Fibroblast of lung (primary cell): ENCODE data around the gene MMADHC. TPM values are rescaled to one million over a fixed set of nuclear protein-coding genes. Genes with fewer than 3 reads are reported as not detected.

Experiments
- DNase-seq, 2 donors: peaks; one replicate each; pipeline versions ENCODE4 v3.0.0 to v3.0.0-alpha.2; 2010; ENCODE audit warnings: low read depth in 2 of 2
- H2AFZ ChIP-seq: 2 replicates; pipeline ENCODE4 v1.5.1; 2012; ENCODE audit warnings: low read length, control low read depth, inconsistent platforms
- H3K27ac ChIP-seq: 2 replicates; pipeline ENCODE4 v1.5.1; 2011; ENCODE audit warnings: low read length, control low read depth; ENCODE audit not compliant: insufficient read depth
- H3K27me3 ChIP-seq: 2 replicates; pipeline ENCODE4 v1.5.1; 2011; ENCODE audit warnings: mild to moderate bottlenecking, low read length; ENCODE audit not compliant: control insufficient read depth, insufficient read depth
- H3K36me3 ChIP-seq: 2 replicates; pipeline ENCODE4 v1.5.1; 2011; ENCODE audit warnings: low read length; ENCODE audit not compliant: control insufficient read depth, insufficient read depth
- H3K4me1 ChIP-seq: 2 replicates; pipeline ENCODE4 v1.5.1; 2011; ENCODE audit warnings: low read length; ENCODE audit not compliant: control insufficient read depth, insufficient read depth; ENCODE audit errors: extremely low read depth
- H3K4me2 ChIP-seq: 2 replicates; pipeline ENCODE4 v1.5.1; 2011; ENCODE audit warnings: low read length, control low read depth; ENCODE audit not compliant: insufficient read depth; ENCODE audit errors: extremely low read depth
- H3K4me3 ChIP-seq, 4 experiments: fragments of 200-600 bp in 1 of 4; sonication (generic) in 1 of 4; replicated peaks in 1 of 4; 2 replicates each; pipeline ENCODE4 v1.5.1; 2011 to 2016; ENCODE audit warnings: low read length in 4 of 4, low read depth in 3 of 4, mild to moderate bottlenecking in 3 of 4, control low read depth in 2 of 4, inconsistent platforms in 1 of 4, mixed read lengths in 1 of 4; ENCODE audit not compliant: insufficient read depth in 1 of 4; ENCODE audit errors: control extremely low read depth in 1 of 4
- H3K79me2 ChIP-seq: 2 replicates; pipeline ENCODE4 v1.5.1; 2012; ENCODE audit warnings: mild to moderate bottlenecking, low read length, inconsistent platforms; ENCODE audit not compliant: control insufficient read depth, insufficient read depth
- H3K9ac ChIP-seq: 2 replicates; pipeline ENCODE4 v1.5.1; 2011; ENCODE audit warnings: mild to moderate bottlenecking, low read length, control low read depth; ENCODE audit not compliant: insufficient read depth
- H3K9me3 ChIP-seq: 2 replicates; pipeline ENCODE4 v1.5.1; 2012; ENCODE audit warnings: low read depth, low read length; ENCODE audit not compliant: control insufficient read depth, insufficient read depth
- H4K20me1 ChIP-seq: 2 replicates; pipeline ENCODE4 v1.5.1; 2011; ENCODE audit warnings: low read length; ENCODE audit not compliant: control insufficient read depth, insufficient read depth; ENCODE audit errors: extremely low read depth
- CTCF ChIP-seq, 2 donors: IDR thresholded peaks in 1 of 2; conservative IDR thresholded peaks in 1 of 2; 1 replicate in 1 of 2; 2 replicates in 1 of 2; pipeline ENCODE4 v1.5.1; 2011 to 2012; ENCODE audit warnings: low read length in 2 of 2, control low read depth in 1 of 2, inconsistent platforms in 1 of 2, low read depth in 1 of 2, mild to moderate bottlenecking in 1 of 2
- EZH2 ChIP-seq: IDR thresholded peaks from 2 replicates; pipeline ENCODE4 v1.5.1; 2012; ENCODE audit warnings: low read length, control low read depth, mild to moderate bottlenecking; ENCODE audit errors: missing control alignments
- polyA plus RNA-seq, 2 donors: library from polyadenylated mRNA; depleted of rRNA in 1 of 2; stranded (reverse) in 1 of 2; unstranded in 1 of 2; fragments of >200 nt; gene quantifications; 2 replicates each; pipeline ENCODE4 v1.2.1, GENCODE V29; 2011 to 2012; ENCODE audit warnings: missing spikeins in 1 of 2
- total RNA-seq: library from RNA; depleted of rRNA; stranded (reverse); fragments of >200 nt; gene quantifications from 2 replicates; pipeline ENCODE4 v1.2.1, GENCODE V29; 2014

The MMADHC gene
- total and polyA plus RNA-seq, 2 donors (not counting 1 experiment from before 2014, with no cell fraction given) = 156 to 173 TPM

- no peak overlapping the region for H3K4me3 ChIP-seq
- H3K4me2 ChIP-seq = no peak overlapping the region
- no peaks in the 10 kb centered on the region for H3K9me3 ChIP-seq
These were observed 43.7 kb downstream of the MMADHC start for GRCh38 chr2:149543845-149544244.

GRCh38 chr2:149540138-149540537 lies 47.4 kb downstream of the MMADHC start:
- Histone ChIP-seq H3K36me3 (no peaks in the 10 kb centered on the region), H3K9me3 (no peaks in the 10 kb centered on the region), H3K27ac (no peak overlapping the region), H3K4me2 (no peak overlapping the region), H3K27me3 (no peaks in the 10 kb centered on the region), H3K4me1 (no peaks in the 10 kb centered on the region), H4K20me1 (no peaks in the 10 kb centered on the region), H3K9ac (no peak overlapping the region), H2AFZ (no peak overlapping the region), H3K79me2 (no peaks in the 10 kb centered on the region), H3K4me3 (no peak overlapping the region)
- DNase-seq = no peak
- TF ChIP-seq EZH2 (no peak), CTCF (conservative IDR thresholded peaks at IDR 0.05 in 1 of 2, IDR thresholded peaks at IDR 0.05 in 1 of 2; ENCODE audit: low read depth in 1 of 2, low read length in 2 of 2) (no peak)

More at GRCh38 chr2:149543845-149544244, 43.7 kb downstream of the MMADHC start:
- no peaks in the 10 kb centered on the region for H3K4me1 ChIP-seq
- TF ChIP-seq CTCF (conservative IDR thresholded peaks at IDR 0.05 in 1 of 2, IDR thresholded peaks at IDR 0.05 in 1 of 2; ENCODE audit: low read depth in 1 of 2, low read length in 2 of 2) = no peak
- TF ChIP-seq EZH2 = no peak
- no peak overlapping the region for H3K27ac ChIP-seq
- H4K20me1 ChIP-seq = no peaks in the 10 kb centered on the region
- H2AFZ ChIP-seq = no peak overlapping the region
- H3K27me3 ChIP-seq = no peaks in the 10 kb centered on the region
- H3K9ac ChIP-seq = no peak overlapping the region
- no peak for DNase-seq
- no peaks in the 10 kb centered on the region for H3K36me3 ChIP-seq
- no peaks in the 10 kb centered on the region for H3K79me2 ChIP-seq

GRCh38 chr2:149538138-149538833 lies 49.3 kb downstream of the MMADHC start:
- H3K4me2 ChIP-seq = no peak overlapping the region
- no peak overlapping the region for H3K4me3 ChIP-seq
- H4K20me1 ChIP-seq = no peaks in the 10 kb centered on the region
- H3K9me3 ChIP-seq = no peaks in the 10 kb centered on the region
- H3K36me3 ChIP-seq = no peaks in the 10 kb centered on the region
- peak in 1 of 2 donors; percentile 39 for DNase-seq
- H3K27me3 ChIP-seq = no peaks in the 10 kb centered on the region
- H3K79me2 ChIP-seq = no peaks in the 10 kb centered on the region
- no peak overlapping the region for H3K27ac ChIP-seq
- TF ChIP-seq EZH2 = no peak
- no peak overlapping the region for H2AFZ ChIP-seq
- no peaks in the 10 kb centered on the region for H3K4me1 ChIP-seq
- H3K9ac ChIP-seq = no peak overlapping the region
